ENCODE measurements around the gene IQSEC3.

- TF ChIP-seq EZH2 (IDR thresholded peaks at IDR 0.05; ENCODE audit: borderline replicate concordance), result no peak
- TF ChIP-seq CTCF (IDR thresholded peaks at IDR 0.05; ENCODE audit: poor library complexity), result no peak
- no peak for TF ChIP-seq EZH2phosphoT487 (IDR thresholded peaks at IDR 0.05; ENCODE audit: low read depth, severe bottlenecking, unreplicated experiment)
Observed at GRCh38 chr12:168763-169525, 102.4 kb downstream of the IQSEC3 start.
